HL-60 (cell line): ENCODE data around the gene MLN.

ENCODE experiments used
- DNase-seq, 2 experiments: peaks; one replicate each; pipeline ENCODE4 v3.0.0-alpha.2; 2010 to 2020; ENCODE audit warnings: low read depth in 1 of 2, low spot score in 1 of 2
- H3K27ac ChIP-seq: fragments of 250-450 bp; sonication (Bioruptor Pico); replicated peaks from 2 replicates; pipeline ENCODE4 v1.5.1; 2020; ENCODE audit warnings: mild to moderate bottlenecking, moderate library complexity
- H3K27me3 ChIP-seq: fragments of 250-450 bp; sonication (Bioruptor Pico); 2 replicates; pipeline ENCODE4 v1.5.1; 2021; ENCODE audit warnings: mild to moderate bottlenecking, moderate library complexity; ENCODE audit not compliant: insufficient read depth, poor library complexity, severe bottlenecking
- H3K4me3 ChIP-seq: replicated peaks from 2 replicates; pipeline ENCODE4 v1.5.1; 2011; ENCODE audit warnings: mild to moderate bottlenecking, control low read depth, low read length; ENCODE audit not compliant: insufficient read depth
- CTCF ChIP-seq: IDR thresholded peaks from one replicate; pipeline ENCODE4 v1.5.1; 2011; ENCODE audit warnings: low read length, control low read depth, inconsistent platforms; ENCODE audit not compliant: insufficient read depth
- GABPA ChIP-seq: IDR thresholded peaks from 2 replicates; pipeline ENCODE4 v1.6.1; 2012; ENCODE audit warnings: low read depth
- POLR2AphosphoS5 ChIP-seq: IDR thresholded peaks from 2 replicates; pipeline ENCODE4 v1.6.1; 2012; ENCODE audit warnings: low read depth
- REST ChIP-seq: IDR thresholded peaks from 2 replicates; pipeline ENCODE4 v1.6.1; 2012; ENCODE audit warnings: low read depth; ENCODE audit not compliant: insufficient replicate concordance
- SPI1 ChIP-seq: IDR thresholded peaks from 2 replicates; pipeline ENCODE4 v1.6.1; 2012; ENCODE audit warnings: low read depth, mild to moderate bottlenecking, borderline replicate concordance

The MLN gene

GRCh38 chr6:33840048-33840926 is 36.5 kb upstream of the MLN start:
- Histone ChIP-seq H3K27me3 (no peaks in the 10 kb centered on the region), H3K27ac (no peak overlapping the region), H3K4me3 (no peak overlapping the region)
- DNase-seq, result peak; percentile 73 to 79
- TF ChIP-seq SPI1, result peak; percentile 15; the same call in 1 of the 2 replicates
- TF ChIP-seq REST, result no peak
- peak; percentile 42; the same call in 1 of the 2 replicates for TF ChIP-seq POLR2AphosphoS5
- TF ChIP-seq GABPA, result 0 out of 2 replicates have a peak, but pooled peaks have one; percentile 35

GRCh38 chr6:33839399-33840047 is 35.7 kb upstream of the MLN start:
- DNase-seq, result no peak

GRCh38 chr6:33838983-33839382 is 35.2 kb upstream of the MLN start:
- H3K4me3 ChIP-seq, result no peak overlapping the region
- no peak overlapping the region for H3K27ac ChIP-seq
- no peaks in the 10 kb centered on the region for H3K27me3 ChIP-seq
- DNase-seq, result no peak
- TF ChIP-seq SPI1 (no peak), POLR2AphosphoS5 (no peak), REST (no peak), GABPA (no peak), CTCF (no peak)

More at GRCh38 chr6:33839399-33840047, 35.7 kb upstream of the MLN start:
- no peaks in the 10 kb centered on the region for H3K27me3 ChIP-seq
- H3K4me3 ChIP-seq, result no peak overlapping the region
- H3K27ac ChIP-seq, result no peak overlapping the region
- TF ChIP-seq CTCF (no peak), POLR2AphosphoS5 (no peak), GABPA (no peak), SPI1 (no peak), REST (no peak)
